Karpas-422 (cell line): ENCODE measurements around the gene KRTAP9-6. TPM values are rescaled to one million over a fixed set of nuclear protein-coding genes. Genes with fewer than 3 reads are reported as not detected.

ENCODE experiments used
- small RNA-seq: library from RNA; depleted of rRNA; stranded (forward); fragments of <200 nt; gene quantifications from one replicate; pipeline ENCODE3, GENCODE V24; 2014
- total RNA-seq: library from RNA; depleted of rRNA; stranded (reverse); fragments of >200 nt; shearing (Covaris generic); gene quantifications from 2 replicates; pipeline ENCODE4 v1.2.3, GENCODE V29; 2014; ENCODE audit warnings: low replicate concordance; rRNA removed

The KRTAP9-6 gene
- total RNA-seq, 1 experiment from 2014 or later = not detected

Small RNAs within 50 kb of the gene (small RNA-seq; reads per million reads assigned to genes)
- not detected for gene KRTAP9-10P

Other genes with a start within 250 kb of the KRTAP9-6 start
- not detected in 2 replicates for gene KRTAP1-5, start 238.2 kb upstream of the KRTAP9-6 start, total RNA-seq
- not detected in 2 replicates for gene KRTAP1-4, start 235.2 kb upstream of the KRTAP9-6 start, total RNA-seq
- gene KRTAP1-3, start 230.5 kb upstream of the KRTAP9-6 start, total RNA-seq = not detected in 2 replicates
- gene KRTAP1-1, start 223.9 kb upstream of the KRTAP9-6 start, total RNA-seq = not detected in 2 replicates
- not detected in 2 replicates for gene KRTAP2-1, start 218.1 kb upstream of the KRTAP9-6 start, total RNA-seq
- not detected in 2 replicates for gene KRTAP2-2, start 210.1 kb upstream of the KRTAP9-6 start, total RNA-seq
- not detected in 2 replicates for gene KRTAP2-3, start 205.3 kb upstream of the KRTAP9-6 start, total RNA-seq
- gene KRTAP2-4, start 199.5 kb upstream of the KRTAP9-6 start, total RNA-seq = not detected in 2 replicates
- gene KRTAP4-7, start 181.2 kb upstream of the KRTAP9-6 start, total RNA-seq = not detected in 2 replicates
- gene KRTAP4-8, start 167.2 kb upstream of the KRTAP9-6 start, total RNA-seq = not detected in 2 replicates
- not detected in 2 replicates for gene KRTAP4-16, start 163.2 kb upstream of the KRTAP9-6 start, total RNA-seq
- not detected in 2 replicates for gene KRTAP4-9, start 160.0 kb upstream of the KRTAP9-6 start, total RNA-seq
- gene KRTAP4-11, start 147.0 kb upstream of the KRTAP9-6 start, total RNA-seq = not detected in 2 replicates
- not detected in 2 replicates for gene KRTAP4-12, start 141.2 kb upstream of the KRTAP9-6 start, total RNA-seq
- not detected in 2 replicates for gene KRTAP4-6, start 124.8 kb upstream of the KRTAP9-6 start, total RNA-seq
- not detected in 2 replicates for gene KRTAP4-5, start 115.6 kb upstream of the KRTAP9-6 start, total RNA-seq
- gene KRTAP4-4, start 104.6 kb upstream of the KRTAP9-6 start, total RNA-seq = not detected in 2 replicates
- gene KRTAP4-3, start 97.2 kb upstream of the KRTAP9-6 start, total RNA-seq = not detected in 2 replicates
- gene KRTAP4-2, start 87.2 kb upstream of the KRTAP9-6 start, total RNA-seq = not detected in 2 replicates
- gene KRTAP4-1, start 80.5 kb upstream of the KRTAP9-6 start, total RNA-seq = not detected in 2 replicates
- gene KRTAP9-1, start 75.5 kb upstream of the KRTAP9-6 start, total RNA-seq = not detected in 2 replicates
- gene KRTAP9-2, start 38.7 kb upstream of the KRTAP9-6 start, total RNA-seq = not detected in 2 replicates
- not detected in 2 replicates for gene KRTAP9-3, start 32.9 kb upstream of the KRTAP9-6 start, total RNA-seq
- gene KRTAP9-8, start 27.4 kb upstream of the KRTAP9-6 start, total RNA-seq = not detected in 2 replicates
- gene KRTAP9-4, start 15.7 kb upstream of the KRTAP9-6 start, total RNA-seq = not detected in 2 replicates
- not detected in 2 replicates for gene KRTAP9-9, start 10.0 kb upstream of the KRTAP9-6 start, total RNA-seq
- not detected in 2 replicates for gene KRTAP9-7, start 10.3 kb downstream of the KRTAP9-6 start, total RNA-seq
- not detected in 2 replicates for gene KRTAP29-1, start 37.5 kb downstream of the KRTAP9-6 start, total RNA-seq
- gene KRTAP16-1, start 43.9 kb downstream of the KRTAP9-6 start, total RNA-seq = not detected in 2 replicates
- 1.6 TPM in 1 of 2 replicates, not detected in the other for gene KRTAP17-1, start 50.3 kb downstream of the KRTAP9-6 start, total RNA-seq
- not detected in 2 replicates for gene KRT33A, start 85.5 kb downstream of the KRTAP9-6 start, total RNA-seq
- gene KRT33B, start 104.4 kb downstream of the KRTAP9-6 start, total RNA-seq = not detected in 2 replicates
- not detected in 2 replicates for gene KRT34, start 116.9 kb downstream of the KRTAP9-6 start, total RNA-seq
- not detected in 2 replicates for gene KRT31, start 132.2 kb downstream of the KRTAP9-6 start, total RNA-seq
- not detected in 2 replicates for gene KRT37, start 159.2 kb downstream of the KRTAP9-6 start, total RNA-seq
- gene KRT38, start 175.6 kb downstream of the KRTAP9-6 start, total RNA-seq = not detected in 2 replicates
- gene KRT32, start 202.0 kb downstream of the KRTAP9-6 start, total RNA-seq = not detected in 2 replicates
- gene KRT35, start 215.8 kb downstream of the KRTAP9-6 start, total RNA-seq = not detected in 2 replicates
- not detected in 2 replicates for gene KRT36, start 224.5 kb downstream of the KRTAP9-6 start, total RNA-seq
- not detected in 2 replicates for gene KRT13, start 240.2 kb downstream of the KRTAP9-6 start, total RNA-seq